Activated T-helper 1 cell treated with anti-CD3 and anti-CD28 coated beads, Interleukin-2, amount 50 U/mL, for 16 hours (primary cell): Measurements from ENCODE around the gene UHRF2.
"Not testable (repeated sequence)": the region's sequence is repeated elsewhere in the genome, so short reads cannot be mapped to it uniquely, and the experiment has no call there.

Source experiments
- DNase-seq, 2 donors: peaks; one replicate each; pipeline ENCODE4 v3.0.0-alpha.2; 2020; ENCODE audit warnings: low read depth in 1 of 2, low spot score in 1 of 2

The UHRF2 gene, protein sequence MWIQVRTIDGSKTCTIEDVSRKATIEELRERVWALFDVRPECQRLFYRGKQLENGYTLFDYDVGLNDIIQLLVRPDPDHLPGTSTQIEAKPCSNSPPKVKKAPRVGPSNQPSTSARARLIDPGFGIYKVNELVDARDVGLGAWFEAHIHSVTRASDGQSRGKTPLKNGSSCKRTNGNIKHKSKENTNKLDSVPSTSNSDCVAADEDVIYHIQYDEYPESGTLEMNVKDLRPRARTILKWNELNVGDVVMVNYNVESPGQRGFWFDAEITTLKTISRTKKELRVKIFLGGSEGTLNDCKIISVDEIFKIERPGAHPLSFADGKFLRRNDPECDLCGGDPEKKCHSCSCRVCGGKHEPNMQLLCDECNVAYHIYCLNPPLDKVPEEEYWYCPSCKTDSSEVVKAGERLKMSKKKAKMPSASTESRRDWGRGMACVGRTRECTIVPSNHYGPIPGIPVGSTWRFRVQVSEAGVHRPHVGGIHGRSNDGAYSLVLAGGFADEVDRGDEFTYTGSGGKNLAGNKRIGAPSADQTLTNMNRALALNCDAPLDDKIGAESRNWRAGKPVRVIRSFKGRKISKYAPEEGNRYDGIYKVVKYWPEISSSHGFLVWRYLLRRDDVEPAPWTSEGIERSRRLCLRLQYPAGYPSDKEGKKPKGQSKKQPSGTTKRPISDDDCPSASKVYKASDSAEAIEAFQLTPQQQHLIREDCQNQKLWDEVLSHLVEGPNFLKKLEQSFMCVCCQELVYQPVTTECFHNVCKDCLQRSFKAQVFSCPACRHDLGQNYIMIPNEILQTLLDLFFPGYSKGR

DNA sequence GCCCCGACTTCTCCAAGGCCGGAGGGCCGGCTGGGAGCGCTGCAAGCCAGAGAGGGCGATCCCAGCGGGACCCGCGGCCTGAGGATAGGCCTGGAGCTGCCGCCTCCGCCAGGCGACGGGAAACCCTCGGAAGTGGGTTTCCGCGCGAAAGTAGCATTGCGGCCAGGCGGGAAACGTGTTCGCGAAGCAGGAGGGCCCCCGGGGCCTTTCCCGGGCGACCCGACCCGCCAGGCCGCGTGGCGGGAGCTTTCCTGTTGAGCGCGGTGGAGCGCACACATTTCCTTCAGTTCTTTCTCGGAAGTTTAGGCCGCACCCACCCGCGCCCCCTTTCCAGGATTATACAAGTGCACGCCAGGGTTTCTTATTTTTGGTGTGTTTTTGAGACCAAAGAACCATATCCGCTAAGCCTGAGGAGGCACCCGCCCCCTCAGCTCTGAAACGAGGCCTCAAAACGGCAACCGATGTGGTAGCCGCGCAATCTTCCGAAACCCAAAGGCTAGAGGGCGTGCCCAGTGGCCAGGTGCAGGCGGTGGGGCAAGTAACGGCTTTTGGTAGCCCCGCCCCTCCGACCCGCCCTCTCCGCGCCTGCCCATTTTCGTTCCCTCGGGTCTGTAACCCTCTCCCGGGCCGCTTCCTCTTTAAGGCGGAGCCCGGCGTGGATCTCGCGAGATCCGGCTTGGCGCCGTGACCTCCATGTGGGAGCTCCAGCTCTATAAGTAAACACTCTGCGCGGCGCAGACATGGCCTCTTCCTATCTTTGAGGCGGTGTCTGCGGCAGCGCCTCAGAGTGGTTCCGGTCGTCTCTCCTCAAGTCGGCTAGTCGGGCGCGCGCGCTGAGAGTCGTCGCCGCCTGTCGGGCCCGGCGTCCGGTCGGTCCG lies at the start of gene UHRF2:
UHRF2 (plus strand) TSS at position 713 of the 878 bp plus-strand sequence. CDS start 292 bp downstream, outside the sequence.
- DNase-seq, result peak; percentile 97 to 98

- DNase-seq, result no peak
Measured at GRCh38 chr9:6367128-6367890, 45.7 kb upstream of the UHRF2 start.

- no peak for DNase-seq
Measured at GRCh38 chr9:6368831-6369230, 44.2 kb upstream of the UHRF2 start.

- not testable (repeated sequence) for DNase-seq
Measured at GRCh38 chr9:6381477-6382012, 31.5 kb upstream of the UHRF2 start.

DNA sequence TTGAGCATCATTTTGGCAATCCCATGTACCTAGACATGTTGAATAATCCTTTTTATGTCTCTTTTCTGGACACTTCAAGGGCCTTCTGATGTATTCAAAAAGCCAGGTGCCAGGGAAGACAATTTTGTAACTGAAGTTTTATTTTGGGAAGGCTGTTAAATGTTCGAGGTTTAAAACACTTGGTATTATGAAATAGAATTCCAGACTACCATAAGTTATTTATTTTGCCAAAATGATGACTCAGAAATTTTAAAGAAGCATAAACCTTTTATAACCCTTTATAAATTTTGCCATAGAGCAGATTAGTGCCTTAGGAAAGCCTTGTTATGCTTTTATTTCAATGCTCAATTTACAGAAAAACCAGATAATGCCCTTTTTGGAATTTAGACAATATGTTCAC lies 30.3 kb upstream of the UHRF2 start:
- no peak for DNase-seq

DNA sequence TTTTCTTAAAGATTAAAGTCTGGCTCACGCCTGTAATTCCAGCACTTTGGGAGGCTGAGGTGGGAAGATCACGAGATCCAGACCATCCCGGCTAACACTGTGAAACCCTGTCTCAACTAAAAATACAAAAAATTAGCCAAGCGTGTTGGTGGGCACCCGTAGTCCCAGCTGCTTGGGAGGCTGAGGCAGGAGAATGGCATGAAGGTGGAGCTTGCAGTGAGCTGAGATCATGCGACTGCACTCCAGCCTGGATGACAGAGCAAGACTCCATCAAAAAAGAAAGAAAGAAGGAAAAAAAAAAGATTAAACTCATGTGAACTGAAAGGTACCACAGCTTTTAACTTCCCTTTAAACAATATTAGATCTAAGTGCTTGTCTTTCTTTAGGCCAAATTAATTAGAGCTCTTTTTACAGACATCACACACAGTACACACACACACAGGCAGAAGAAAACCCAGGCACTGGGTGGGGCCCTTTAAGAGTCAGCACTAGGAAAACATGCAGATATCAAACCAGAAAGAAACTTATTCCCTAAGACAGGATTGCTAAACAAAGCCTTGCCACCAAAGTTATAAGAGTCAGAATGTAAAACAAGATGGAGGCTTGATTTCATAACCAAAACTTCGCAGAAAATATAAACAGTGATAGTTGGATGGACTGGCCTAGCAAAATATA lies 29.3 kb upstream of the UHRF2 start:
- DNase-seq, result no peak

GRCh38 chr9:6384732-6385131 lies 28.3 kb upstream of the UHRF2 start:
- DNase-seq, result no peak

GRCh38 chr9:6399071-6399470 lies 13.9 kb upstream of the UHRF2 start:
- no peak for DNase-seq

DNA sequence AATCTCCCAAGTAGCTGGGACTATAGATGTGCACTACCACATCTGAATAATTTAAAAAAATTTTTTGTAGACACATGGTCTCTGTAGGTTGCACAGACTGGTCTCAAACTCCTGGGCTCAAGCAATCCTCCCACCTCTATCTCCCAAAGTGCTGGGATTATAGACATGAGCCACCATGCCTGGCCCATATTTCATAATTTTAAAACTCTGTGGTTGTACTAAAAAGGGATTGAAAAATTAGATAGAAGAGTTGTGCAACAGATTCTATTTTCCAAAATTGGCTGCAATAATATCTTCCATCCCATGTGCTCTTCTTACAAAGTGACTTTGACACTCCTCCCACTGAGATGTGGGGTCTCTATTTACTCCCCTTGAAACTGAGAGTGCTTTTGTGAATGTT lies 7.6 kb upstream of the UHRF2 start:
- DNase-seq, result no peak

DNA sequence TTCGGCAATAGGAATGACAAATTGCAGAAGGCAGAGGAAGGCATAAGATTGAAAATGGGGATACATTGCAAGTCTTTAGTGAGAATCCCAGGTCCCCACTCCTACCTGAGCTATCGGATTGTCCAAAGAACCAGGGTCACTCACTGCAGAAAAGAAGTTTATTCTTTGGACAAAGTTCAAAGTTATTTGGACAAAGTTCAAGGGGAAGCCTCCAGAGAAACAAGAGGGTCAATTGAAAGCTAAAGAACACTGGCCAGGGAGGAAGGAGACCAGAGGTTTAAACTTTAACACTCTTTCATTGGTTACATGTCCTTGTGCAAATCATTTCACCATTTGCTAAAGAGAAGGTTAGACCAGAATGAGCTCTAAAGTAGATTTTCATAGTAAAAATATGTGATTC lies 5.2 kb upstream of the UHRF2 start:
- no peak for DNase-seq

DNA sequence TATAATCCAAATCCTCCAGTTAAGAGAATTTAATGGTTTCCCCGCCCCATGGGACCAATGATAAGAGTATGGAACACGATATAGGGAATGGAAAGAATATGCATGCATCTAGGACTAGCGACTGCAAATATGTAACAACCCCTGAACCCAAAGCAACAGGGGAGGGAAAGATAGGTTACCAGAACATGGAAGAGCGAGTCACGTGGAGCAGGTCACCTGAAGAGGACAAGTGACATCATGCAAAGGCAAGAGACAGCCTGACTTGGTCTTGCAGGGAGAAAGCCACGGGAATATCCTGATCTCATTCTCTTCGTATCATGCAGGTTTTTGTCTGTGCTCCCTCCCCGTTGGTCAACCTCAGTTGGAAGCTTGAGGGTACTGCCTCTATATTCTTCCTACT lies 4.7 kb upstream of the UHRF2 start:
- no peak for DNase-seq

GRCh38 chr9:6409811-6410210 lies 3.2 kb upstream of the UHRF2 start:
- no peak for DNase-seq

GRCh38 chr9:6410633-6411032 lies 2.4 kb upstream of the UHRF2 start:
- DNase-seq, result no peak

- DNase-seq, result peak; percentile 13 to 25
Measured at GRCh38 chr9:6413365-6414246, 607 bp downstream of the UHRF2 start.

- no peak for DNase-seq
Measured at GRCh38 chr9:6414247-6414641, 1.2 kb downstream of the UHRF2 start.

- no peak for DNase-seq
Measured at GRCh38 chr9:6415266-6415665, 2.3 kb downstream of the UHRF2 start.

GRCh38 chr9:6417186-6417585 lies 4.2 kb downstream of the UHRF2 start:
- no peak for DNase-seq

GRCh38 chr9:6418764-6419163 lies 5.8 kb downstream of the UHRF2 start:
- DNase-seq, result no peak

DNA sequence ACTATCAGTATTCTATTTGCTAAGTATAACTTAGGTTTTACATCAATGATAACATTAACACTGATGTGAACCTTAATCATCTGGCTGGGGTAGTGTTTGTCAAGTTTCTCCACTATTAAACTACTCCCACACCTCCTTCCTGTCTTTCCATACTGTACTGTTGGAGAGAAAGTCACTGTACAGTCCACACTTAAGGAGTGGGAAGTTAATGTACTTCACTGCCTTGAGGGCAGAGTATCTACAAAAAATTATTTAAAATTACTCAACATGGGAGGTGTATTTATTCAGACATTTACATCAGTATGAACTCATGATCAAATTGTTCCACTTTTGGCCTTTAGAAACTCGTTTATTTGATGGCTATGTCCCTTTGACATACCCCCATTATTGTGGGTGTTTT lies 11.9 kb downstream of the UHRF2 start:
- no peak for DNase-seq
